HG02884 (cell line): ENCODE measurements around the gene OST4.

Source experiments
- ATAC-seq: cut with Tn5 transposase; IDR thresholded peaks from one replicate; pipeline ENCODE4 v1.9.1; 2021; ENCODE audit warnings: mild to moderate bottlenecking, moderate library complexity; ENCODE audit not compliant: unreplicated experiment

OST4 gene

DNA sequence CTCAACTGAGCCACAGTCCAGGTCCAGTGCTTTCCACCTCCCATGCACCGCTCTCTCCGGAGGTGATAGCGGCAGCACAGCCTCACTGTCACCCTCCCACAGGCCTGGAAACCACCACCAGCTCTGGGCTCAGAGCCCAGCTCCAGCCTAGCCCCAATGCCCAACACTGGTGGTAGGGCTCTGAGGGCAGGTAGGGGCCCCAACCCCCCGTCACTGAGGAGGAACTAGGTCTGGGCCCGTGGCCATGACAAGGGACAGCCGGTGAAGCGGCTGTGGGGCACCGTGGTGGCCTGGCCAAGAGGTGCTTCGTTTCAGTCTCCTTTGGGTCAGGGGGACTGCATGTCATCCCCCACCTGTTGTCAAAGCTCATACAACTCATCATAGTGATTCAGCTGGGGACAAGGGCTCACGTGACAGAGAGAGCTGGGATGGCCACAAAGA is 44.2 kb downstream of the OST4 start:
- no peak for ATAC-seq

DNA sequence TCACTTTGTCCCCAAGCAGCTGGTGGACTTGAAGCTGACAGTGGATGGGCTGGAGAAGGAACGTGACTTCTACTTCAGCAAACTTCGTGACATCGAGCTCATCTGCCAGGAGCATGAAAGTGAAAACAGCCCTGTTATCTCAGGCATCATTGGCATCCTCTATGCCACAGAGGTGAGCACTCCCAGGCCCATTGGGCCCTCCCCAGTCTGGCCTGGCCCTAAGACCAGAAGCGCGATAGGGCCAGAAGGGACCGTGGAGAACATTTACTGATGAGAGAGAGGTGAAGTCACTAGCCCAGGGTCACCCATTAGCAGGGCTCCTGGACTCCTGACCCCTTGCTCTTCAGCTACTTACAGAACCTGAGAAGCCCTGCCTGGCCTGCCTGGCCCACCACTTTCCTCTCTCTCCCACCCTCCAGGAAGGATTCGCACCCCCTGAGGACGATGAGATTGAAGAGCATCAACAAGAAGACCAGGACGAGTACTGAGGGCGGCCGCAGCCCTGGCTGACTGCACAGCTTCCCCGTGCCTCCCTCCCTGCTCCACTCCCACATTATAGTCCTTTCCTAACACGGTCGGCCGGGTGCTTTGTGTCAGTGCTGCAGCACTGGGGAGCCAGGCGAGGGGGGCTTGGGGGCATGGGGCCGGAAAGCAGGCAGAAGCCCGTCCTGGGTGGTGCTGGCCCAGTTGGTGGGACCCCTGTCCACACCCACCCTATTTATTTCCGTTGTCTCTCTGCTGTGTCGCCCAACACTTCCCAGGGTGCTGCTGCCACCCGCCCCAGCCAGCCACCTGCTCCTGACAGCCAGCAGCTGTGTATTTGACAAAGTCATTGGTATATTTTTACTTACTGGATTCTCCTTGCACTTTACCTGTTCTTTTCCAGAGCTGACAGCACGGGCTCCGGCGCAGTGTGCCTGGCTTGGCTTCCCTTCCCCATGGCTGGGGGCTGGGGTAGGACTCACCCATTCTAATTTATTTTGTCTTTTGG is 45.3 kb downstream of the OST4 start:
- ATAC-seq, result no peak

- no peak for ATAC-seq
Observed at GRCh38 chr2:27025281-27025800, 46.1 kb downstream of the OST4 start.

DNA sequence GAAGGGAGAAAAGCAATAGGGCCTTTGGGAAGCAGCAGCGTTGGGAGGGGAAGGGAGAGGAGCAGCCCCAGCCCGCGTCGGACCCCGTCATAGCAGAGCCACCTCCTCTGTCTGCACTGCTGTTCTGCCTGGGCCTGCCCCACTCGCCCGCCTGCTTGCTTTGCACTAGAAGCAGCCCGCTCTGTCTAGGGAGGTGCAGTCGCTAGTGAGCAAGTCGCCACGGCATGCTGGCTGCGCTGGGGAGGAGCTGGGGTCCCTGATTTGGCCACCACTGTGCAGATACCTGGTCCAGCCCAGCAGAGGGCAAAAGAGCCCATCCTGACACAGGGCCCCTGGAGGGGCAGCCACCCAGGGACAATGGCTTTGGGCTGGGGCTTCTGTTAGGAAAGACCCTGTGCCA is 46.6 kb downstream of the OST4 start:
- no peak for ATAC-seq

DNA sequence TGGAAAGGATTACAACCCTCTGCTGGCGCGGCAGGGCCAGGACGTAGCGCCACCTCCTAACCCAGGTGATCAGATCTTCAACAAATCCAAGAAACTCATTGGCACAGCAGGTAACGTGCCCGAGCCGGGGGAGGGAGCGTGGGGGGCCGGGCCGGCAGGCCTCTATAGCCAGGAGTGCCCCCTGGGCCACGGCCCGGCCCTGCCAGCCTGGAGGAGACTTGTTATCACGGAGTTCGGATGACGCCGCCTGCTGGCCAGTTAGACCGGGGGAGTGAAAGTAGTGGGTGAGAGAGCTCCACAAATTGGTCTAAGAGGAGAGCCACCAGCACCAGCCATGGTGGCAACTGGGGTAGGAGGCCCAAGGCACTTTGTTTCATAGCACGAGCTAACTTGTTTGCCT is 47.3 kb downstream of the OST4 start:
- ATAC-seq, result no peak

DNA sequence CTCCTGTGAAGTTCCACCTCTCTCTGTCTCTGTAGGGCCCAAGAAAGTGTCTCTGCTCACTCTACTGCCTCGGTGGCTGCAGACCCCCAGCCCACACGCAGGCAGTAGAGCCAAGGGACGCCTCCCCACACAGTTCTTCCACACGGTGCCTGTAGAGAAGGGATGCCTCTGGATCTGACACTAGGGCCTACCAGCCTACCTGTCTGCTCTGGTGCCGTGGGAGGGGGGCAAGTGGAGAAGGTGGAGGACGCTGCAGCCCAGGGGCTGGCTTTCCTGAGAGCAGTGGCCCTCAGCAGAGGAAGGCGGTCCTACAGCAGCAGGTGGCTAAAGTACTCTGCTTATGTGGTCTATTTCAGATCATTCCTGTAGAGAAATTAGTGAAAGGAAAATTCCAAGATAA is 47.7 kb downstream of the OST4 start:
- ATAC-seq, result no peak

DNA sequence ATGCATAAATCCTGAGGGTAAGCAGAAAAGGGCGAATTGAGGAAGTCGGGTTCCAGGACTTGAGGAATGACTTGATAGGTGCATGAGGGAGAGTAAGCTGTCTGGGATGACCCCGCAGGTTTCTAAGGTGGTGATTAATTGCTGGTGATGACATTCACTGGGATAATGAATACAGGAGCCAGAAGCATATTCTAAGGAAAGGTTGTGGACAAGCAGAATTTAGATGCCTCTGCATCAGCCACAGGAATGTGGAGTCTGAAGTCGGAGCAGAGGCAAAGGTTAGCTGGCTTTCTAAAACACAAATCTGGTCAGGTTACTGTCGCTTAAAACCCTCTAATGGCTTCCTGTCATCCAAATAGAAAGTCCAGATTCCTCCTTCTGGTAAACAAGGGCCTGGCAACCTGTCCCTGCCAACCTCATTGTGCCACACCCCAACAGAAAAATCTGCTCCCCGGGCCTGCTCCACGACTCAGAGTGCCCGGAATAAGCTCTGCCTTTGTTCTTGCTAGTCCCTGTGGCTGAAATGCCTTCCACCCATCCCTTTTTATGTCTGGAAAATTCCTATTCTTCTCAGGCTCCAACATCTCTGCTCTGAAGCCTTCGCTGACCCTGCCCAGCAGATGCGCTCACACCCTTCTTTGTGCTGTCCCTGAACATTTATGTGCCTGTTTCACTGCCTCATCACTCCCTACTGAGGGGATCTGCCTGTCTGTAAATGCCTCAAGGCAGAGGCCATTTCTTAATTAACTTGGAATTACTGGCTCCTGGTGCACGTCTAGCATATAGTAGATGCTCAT is 50.0 kb downstream of the OST4 start:
- ATAC-seq, result no peak
